Measurements from ENCODE around the gene NKIRAS2. TPM values are rescaled to one million over a fixed set of nuclear protein-coding genes. Genes with fewer than 3 reads are reported as not detected.
A peak's percentile ranks its signal among the peaks of the same experiment; 100 is the strongest.

The NKIRAS2 gene
- total RNA-seq, 4 donors from 2014 or later, result 34.0 to 48.6 (median 35.7) TPM

DNA sequence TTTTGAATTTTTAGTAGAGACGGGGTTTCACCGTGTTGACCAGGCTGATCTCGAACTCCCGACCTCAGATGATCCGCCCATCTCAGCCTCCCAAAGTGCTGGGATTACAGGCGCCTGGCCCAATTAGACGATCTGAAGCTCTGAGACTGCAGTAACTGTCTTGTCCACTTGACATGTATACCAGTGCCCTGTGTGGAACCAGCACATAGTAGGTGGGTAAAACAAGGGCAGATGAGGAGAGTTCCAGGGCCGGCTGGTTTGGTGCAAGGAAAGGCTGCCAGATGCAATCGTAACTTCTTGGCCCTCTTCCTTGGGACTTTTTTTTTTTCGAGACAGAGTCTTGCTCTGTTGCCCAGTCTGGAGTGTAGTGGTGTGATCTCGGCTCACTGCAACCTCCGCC, 27.5 kb downstream of the NKIRAS2 start:
- TF ChIP-seq, protein P1, sequence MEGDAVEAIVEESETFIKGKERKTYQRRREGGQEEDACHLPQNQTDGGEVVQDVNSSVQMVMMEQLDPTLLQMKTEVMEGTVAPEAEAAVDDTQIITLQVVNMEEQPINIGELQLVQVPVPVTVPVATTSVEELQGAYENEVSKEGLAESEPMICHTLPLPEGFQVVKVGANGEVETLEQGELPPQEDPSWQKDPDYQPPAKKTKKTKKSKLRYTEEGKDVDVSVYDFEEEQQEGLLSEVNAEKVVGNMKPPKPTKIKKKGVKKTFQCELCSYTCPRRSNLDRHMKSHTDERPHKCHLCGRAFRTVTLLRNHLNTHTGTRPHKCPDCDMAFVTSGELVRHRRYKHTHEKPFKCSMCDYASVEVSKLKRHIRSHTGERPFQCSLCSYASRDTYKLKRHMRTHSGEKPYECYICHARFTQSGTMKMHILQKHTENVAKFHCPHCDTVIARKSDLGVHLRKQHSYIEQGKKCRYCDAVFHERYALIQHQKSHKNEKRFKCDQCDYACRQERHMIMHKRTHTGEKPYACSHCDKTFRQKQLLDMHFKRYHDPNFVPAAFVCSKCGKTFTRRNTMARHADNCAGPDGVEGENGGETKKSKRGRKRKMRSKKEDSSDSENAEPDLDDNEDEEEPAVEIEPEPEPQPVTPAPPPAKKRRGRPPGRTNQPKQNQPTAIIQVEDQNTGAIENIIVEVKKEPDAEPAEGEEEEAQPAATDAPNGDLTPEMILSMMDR (IDR thresholded peaks at IDR 0.05), result no peak
- no peak for TF ChIP-seq POLR2A (IDR thresholded peaks at IDR 0.05)
- Histone ChIP-seq H3K4me1 (peaks cover 5 to 20% (median 12%) of the 10 kb centered on the region in 3 donors), H3K36me3 (no peaks in the 10 kb centered on the region), H3K4me3 (no peak overlapping the region), H3K27me3 (peaks cover 0 to 9% (median 0%) of the 10 kb centered on the region in 4 donors), H3K27ac (no peak overlapping the region), H3K9me3 (no peaks in the 10 kb centered on the region)
- 86 to 87% methylated on average over 10 to 12 of the region's 12 CpGs for WGBS, 2 donors
- intact Hi-C loops (cut with DNase I), result no loop called here
- no peak for DNase-seq

DNA sequence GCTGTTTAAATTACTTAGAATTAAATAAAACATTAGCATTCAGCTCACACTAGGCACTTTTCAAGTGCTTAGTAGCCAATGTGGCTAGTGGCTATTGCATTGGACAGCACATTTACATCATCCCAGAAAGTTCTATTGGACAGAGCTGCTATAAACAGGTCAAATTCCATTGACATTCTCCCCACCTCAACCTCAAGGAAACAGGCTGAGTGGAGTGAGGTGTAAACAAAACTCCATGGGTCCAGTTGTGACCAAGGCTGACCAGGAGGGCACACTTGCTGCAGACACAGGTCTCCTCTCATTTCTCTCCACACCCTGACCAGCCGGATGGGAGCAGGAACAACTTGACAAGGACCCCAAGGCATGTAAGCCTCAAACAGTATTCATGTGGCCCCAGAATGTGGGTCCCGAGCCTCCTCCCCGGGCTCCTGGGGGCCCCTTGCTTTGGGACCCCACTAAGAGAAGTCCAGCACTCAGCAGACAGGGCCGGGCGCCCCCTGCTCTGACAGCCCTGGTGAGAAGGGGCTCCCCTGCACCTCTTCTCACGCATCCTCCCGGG, 30.0 kb downstream of the NKIRAS2 start:
- WGBS, 2 donors, result 0 to 17% methylated on average over 1 to 3 of the region's 7 CpGs
- intact Hi-C loops (cut with DNase I), result no loop called here

DNA sequence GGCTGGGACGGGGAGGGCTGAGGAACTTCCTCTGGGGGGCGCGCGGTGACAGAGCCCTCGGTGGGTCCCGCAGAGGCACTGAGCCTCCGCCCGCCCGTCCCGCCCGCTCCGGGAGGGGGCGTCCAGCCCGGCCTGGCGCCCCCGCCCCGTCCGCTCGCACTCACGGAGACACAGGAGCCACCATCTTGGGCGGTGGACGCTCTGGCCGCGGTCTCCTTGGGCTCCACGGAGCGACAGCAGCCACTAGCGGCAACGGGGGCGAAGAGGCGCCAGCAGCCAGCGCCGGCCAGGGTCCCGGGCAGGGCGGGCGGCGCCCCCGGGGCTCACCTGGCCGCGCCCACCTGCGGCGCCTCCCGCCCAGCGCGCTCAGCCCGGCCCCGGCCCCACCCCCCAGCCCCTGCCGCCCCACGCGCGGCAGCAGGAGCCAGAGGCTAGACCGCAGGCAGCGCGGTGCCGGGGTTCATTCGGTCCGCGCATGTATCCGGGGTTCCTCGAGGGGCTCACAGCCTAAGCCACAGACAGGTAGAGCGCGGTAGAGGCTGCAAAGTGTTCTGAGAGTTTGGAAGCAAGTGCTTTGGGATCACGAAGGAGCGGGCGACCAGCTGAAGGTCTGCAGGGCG, 30.6 kb downstream of the NKIRAS2 start, which contains the start of gene C17orf113:
Gene C17orf113 (minus strand): TSS at position 209 of the 620 bp plus-strand sequence. CDS start 7,225 bp downstream, outside the sequence.
- H3K27ac ChIP-seq, result peak within 1 kb of the TSS in 2 of 4 donors; percentile 34 to 46
- H3K9me3 ChIP-seq, result no peaks in the 10 kb centered on the region
- no peaks in the 10 kb centered on the region for H3K36me3 ChIP-seq
- intact Hi-C loops (cut with DNase I), result no loop called here
- WGBS, 2 donors, result 13% methylated on average over 6 of the region's 65 CpGs; no CpG with 5 or more reads in 1 of the 2 donors
- DNase-seq, result no peak
- H3K4me1 ChIP-seq, result peaks cover 5 to 20% (median 12%) of the 10 kb centered on the region in 3 donors
- H3K27me3 ChIP-seq, result peaks cover 0 to 40% (median 0%) of the 10 kb centered on the region in 4 donors
- peak within 1 kb of the TSS; percentile 45 to 74 (median 57) for H3K4me3 ChIP-seq
- TF ChIP-seq POLR2A (IDR thresholded peaks at IDR 0.05), result no peak
- TF ChIP-seq, protein P1 (IDR thresholded peaks at IDR 0.05), result peak in 1 of 6 experiments; percentile 18

More for the DNA sequence above, 30.0 kb downstream of the NKIRAS2 start:
- peaks cover 0 to 34% (median 0%) of the 10 kb centered on the region in 4 donors for H3K27me3 ChIP-seq
- peak overlapping the region; percentile 45 to 74 (median 57) for H3K4me3 ChIP-seq
- peak overlapping the region in 2 of 4 donors; percentile 34 to 46 for H3K27ac ChIP-seq
- H3K36me3 ChIP-seq, result no peaks in the 10 kb centered on the region
- H3K9me3 ChIP-seq, result no peaks in the 10 kb centered on the region
- peaks cover 5 to 20% (median 12%) of the 10 kb centered on the region in 3 donors for H3K4me1 ChIP-seq
- DNase-seq, result no peak
- TF ChIP-seq, protein P1 (IDR thresholded peaks at IDR 0.05), result no peak
- TF ChIP-seq POLR2A (IDR thresholded peaks at IDR 0.05), result no peak

DNA sequence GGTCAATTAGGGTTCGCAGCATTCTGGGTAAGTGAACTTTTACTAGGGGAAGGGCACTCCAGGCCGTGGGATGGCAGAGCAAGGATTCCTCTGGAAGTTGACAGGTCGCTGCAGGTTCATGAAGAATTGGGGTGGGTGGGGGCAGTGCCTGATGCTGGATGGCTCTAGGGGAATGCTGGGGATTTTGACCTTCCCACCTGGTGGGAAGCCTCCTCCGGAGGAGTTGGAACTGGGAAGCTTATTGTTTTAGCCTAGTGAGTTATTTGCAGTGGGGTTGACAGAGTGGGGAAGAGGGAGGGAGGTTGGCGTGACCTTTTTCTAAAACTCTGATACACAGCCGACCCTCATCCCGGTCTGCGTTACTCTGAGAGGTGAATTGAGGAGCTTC, 31.1 kb downstream of the NKIRAS2 start:
- Histone ChIP-seq H3K4me3 (peak overlapping the region; percentile 45 to 74 (median 57)), H3K4me1 (peaks cover 5 to 20% (median 12%) of the 10 kb centered on the region in 3 donors), H3K27me3 (peaks cover 0 to 45% (median 0%) of the 10 kb centered on the region in 4 donors), H3K27ac (no peak overlapping the region), H3K9me3 (no peaks in the 10 kb centered on the region), H3K36me3 (no peaks in the 10 kb centered on the region)
- TF ChIP-seq POLR2A (IDR thresholded peaks at IDR 0.05), result no peak
- TF ChIP-seq, protein P1 (IDR thresholded peaks at IDR 0.05), result no peak
- 66% methylated on average over 8 of the region's 8 CpGs; no CpG with 5 or more reads in 1 of the 2 donors for WGBS, 2 donors
- intact Hi-C loops (cut with DNase I), result no loop called here
- DNase-seq, result no peak

DNA sequence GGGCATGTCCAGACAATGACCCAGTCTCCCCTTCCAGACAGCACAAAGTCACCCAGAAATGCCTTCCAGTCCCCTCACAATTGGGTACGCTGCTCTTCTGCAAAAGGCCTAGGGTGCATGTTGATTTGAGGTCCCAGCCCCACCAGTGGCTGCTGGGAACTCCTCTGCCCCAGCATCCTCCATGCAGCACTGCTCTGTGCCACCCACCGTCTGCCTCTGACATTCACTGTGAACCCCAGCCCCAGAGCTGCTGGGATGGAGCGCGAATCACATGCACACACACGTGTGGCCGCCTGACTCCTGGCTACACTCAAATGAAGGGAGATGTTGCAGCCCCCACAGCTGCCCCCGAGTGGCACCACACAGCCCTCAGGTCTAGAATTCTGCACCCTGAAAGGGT, 31.8 kb downstream of the NKIRAS2 start:
- no peaks in the 10 kb centered on the region for H3K9me3 ChIP-seq
- H3K36me3 ChIP-seq, result no peaks in the 10 kb centered on the region
- peaks cover 5 to 20% (median 12%) of the 10 kb centered on the region in 3 donors for H3K4me1 ChIP-seq
- H3K4me3 ChIP-seq, result no peak overlapping the region
- WGBS, 2 donors, result 80 to 90% methylated on average over 1 to 6 of the region's 7 CpGs
- H3K27me3 ChIP-seq, result peaks cover 0 to 49% (median 0%) of the 10 kb centered on the region in 4 donors
- intact Hi-C loops (cut with DNase I), result no loop called here
- DNase-seq, result no peak
- TF ChIP-seq POLR2A (IDR thresholded peaks at IDR 0.05), result no peak
- TF ChIP-seq, protein P1 (IDR thresholded peaks at IDR 0.05), result no peak
- no peak overlapping the region for H3K27ac ChIP-seq

Data from esophagus squamous epithelium (tissue), 5 donors.